BE2C (cell line): ENCODE results near the gene INPP4B.

Source experiments
- DNase-seq: peaks from one replicate; pipeline ENCODE4 v3.0.0-alpha.2; 2020
- H3K27me3 ChIP-seq: fragments of 250-450 bp; sonication (Bioruptor Pico); 2 replicates; pipeline ENCODE4 v1.5.1; 2020; ENCODE audit warnings: mild to moderate bottlenecking
- H3K36me3 ChIP-seq: fragments of 250-450 bp; sonication (Bioruptor Pico); 2 replicates; pipeline ENCODE4 v1.5.1; 2020; ENCODE audit warnings: mild to moderate bottlenecking
- H3K4me1 ChIP-seq: fragments of 250-450 bp; sonication (Bioruptor Pico); 2 replicates; pipeline ENCODE4 v1.5.1; 2020
- H3K4me3 ChIP-seq: 2 replicates; pipeline ENCODE4 v1.5.1; 2011; ENCODE audit warnings: low read depth, low read length
- H3K9me3 ChIP-seq: fragments of 250-450 bp; sonication (Bioruptor Pico); 2 replicates; pipeline ENCODE4 v1.5.1; 2020
- TF ChIP-seq, protein P1 (sequence below): IDR thresholded peaks from 2 replicates; pipeline ENCODE4 v1.5.1; 2012; ENCODE audit warnings: mild to moderate bottlenecking, low read depth, low read length

The INPP4B gene

DNA sequence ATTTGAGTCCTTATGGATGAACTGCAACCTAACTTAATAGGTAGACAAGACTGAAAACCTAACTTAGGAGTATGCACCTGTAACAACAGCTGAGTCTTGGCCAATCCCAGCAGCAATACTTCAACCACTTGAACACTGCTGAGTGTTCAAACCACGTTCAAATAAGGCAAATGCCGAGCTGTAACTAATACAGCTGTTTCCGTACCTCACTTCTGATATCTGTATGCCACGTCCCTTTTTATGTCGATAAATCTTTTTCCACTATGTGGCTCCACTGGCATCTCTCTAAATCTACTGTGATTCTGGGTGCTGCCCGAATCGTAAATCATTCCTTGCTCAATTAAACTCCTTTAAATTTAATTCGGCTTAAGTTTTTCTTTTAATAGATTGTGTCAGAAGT, 459.7 kb downstream of the INPP4B start:
- Histone ChIP-seq H3K4me1 (no peaks in the 10 kb centered on the region), H3K36me3 (no peaks in the 10 kb centered on the region), H3K4me3 (no peak overlapping the region), H3K27me3 (no peaks in the 10 kb centered on the region), H3K9me3 (no peaks in the 10 kb centered on the region)
- no peak for DNase-seq
- TF ChIP-seq, protein P1, sequence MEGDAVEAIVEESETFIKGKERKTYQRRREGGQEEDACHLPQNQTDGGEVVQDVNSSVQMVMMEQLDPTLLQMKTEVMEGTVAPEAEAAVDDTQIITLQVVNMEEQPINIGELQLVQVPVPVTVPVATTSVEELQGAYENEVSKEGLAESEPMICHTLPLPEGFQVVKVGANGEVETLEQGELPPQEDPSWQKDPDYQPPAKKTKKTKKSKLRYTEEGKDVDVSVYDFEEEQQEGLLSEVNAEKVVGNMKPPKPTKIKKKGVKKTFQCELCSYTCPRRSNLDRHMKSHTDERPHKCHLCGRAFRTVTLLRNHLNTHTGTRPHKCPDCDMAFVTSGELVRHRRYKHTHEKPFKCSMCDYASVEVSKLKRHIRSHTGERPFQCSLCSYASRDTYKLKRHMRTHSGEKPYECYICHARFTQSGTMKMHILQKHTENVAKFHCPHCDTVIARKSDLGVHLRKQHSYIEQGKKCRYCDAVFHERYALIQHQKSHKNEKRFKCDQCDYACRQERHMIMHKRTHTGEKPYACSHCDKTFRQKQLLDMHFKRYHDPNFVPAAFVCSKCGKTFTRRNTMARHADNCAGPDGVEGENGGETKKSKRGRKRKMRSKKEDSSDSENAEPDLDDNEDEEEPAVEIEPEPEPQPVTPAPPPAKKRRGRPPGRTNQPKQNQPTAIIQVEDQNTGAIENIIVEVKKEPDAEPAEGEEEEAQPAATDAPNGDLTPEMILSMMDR = no peak

DNA sequence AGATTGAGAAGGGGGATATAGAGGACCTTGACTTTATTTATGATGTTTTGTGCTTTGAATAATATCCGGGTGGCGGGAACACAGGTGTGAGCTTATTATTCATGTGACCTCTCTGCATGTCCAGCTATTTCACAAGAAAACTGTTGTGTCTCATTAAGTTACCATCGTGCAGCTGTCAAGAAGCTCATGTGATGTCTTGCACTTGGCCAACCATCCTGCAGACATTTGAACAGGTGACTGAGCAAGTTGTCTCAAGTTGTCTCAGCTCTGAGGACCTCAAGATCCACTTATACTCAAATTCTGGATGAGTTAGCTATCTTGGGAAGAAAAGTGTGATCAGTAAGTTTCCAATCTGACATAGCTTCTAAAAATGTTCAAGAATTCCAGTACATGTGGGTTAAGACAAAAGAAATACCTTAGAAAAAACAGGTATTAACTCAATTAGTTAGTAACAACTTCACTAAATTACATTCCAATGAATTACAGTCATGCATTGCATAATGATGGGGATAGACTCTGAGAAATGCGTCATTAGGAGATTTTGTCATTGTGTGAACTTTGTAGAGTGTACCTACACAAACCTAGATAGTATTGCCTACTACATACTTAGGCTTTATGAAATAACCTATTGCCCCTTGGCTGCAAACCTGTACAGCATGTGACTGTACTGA, 462.2 kb downstream of the INPP4B start:
- H3K9me3 ChIP-seq = no peaks in the 10 kb centered on the region
- no peak for DNase-seq
- no peak overlapping the region for H3K4me3 ChIP-seq
- no peaks in the 10 kb centered on the region for H3K27me3 ChIP-seq
- TF ChIP-seq, protein P1 = no peak
- no peaks in the 10 kb centered on the region for H3K36me3 ChIP-seq
- H3K4me1 ChIP-seq = no peaks in the 10 kb centered on the region

DNA sequence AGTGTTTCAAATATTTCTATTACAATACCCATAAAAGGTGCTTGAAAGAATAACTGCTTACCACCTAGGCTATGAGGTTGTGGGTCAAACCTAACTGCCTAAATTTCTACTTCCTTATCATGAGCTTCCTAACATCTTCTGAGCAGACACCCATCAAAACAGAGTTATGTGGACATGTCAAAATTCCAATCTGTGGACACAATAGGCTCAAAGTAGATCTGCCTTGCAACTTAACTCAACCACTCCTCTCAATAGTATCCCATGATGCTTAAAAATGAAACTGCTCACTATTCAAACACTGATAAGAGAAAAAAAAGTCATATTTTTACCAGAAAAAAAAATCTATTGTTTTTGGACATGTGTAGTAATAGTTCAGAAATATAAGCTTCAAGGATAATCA, 462.7 kb downstream of the INPP4B start:
- TF ChIP-seq, protein P1 = no peak

DNA sequence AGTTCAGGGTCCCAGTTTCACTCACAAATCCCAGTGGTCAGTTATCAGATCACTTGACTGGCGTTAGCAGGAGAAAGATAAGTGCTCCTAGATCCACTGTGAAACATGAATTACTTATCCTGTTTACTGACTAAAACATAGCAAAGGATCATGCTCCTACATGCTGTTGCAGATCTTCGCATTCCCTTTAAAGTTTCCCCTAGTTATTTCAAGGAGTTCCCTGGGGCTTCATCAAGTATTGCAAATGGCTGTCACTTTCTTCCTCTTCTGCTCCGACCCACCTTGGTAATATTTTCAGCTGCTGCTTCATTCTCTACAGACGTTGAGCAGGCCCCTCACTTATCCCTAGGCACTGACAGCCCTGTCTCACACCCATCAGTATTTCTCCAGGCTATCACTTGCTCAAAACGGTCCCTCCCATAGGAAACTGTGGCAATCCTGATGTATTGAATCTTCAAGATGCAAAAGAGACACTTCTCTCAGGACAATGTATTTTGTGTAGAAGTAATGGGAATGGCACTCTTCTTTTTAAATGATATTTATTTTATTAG, 466.0 kb downstream of the INPP4B start:
- TF ChIP-seq, protein P1 = no peak
- no peak overlapping the region for H3K4me3 ChIP-seq
- DNase-seq = no peak
- no peaks in the 10 kb centered on the region for H3K27me3 ChIP-seq
- H3K4me1 ChIP-seq = no peaks in the 10 kb centered on the region
- H3K9me3 ChIP-seq = no peaks in the 10 kb centered on the region
- H3K36me3 ChIP-seq = no peaks in the 10 kb centered on the region

More for the DNA sequence above, 462.7 kb downstream of the INPP4B start:
- H3K27me3 ChIP-seq = no peaks in the 10 kb centered on the region
- no peaks in the 10 kb centered on the region for H3K4me1 ChIP-seq
- H3K4me3 ChIP-seq = no peak overlapping the region
- H3K9me3 ChIP-seq = no peaks in the 10 kb centered on the region
- H3K36me3 ChIP-seq = no peaks in the 10 kb centered on the region
- no peak for DNase-seq

DNA sequence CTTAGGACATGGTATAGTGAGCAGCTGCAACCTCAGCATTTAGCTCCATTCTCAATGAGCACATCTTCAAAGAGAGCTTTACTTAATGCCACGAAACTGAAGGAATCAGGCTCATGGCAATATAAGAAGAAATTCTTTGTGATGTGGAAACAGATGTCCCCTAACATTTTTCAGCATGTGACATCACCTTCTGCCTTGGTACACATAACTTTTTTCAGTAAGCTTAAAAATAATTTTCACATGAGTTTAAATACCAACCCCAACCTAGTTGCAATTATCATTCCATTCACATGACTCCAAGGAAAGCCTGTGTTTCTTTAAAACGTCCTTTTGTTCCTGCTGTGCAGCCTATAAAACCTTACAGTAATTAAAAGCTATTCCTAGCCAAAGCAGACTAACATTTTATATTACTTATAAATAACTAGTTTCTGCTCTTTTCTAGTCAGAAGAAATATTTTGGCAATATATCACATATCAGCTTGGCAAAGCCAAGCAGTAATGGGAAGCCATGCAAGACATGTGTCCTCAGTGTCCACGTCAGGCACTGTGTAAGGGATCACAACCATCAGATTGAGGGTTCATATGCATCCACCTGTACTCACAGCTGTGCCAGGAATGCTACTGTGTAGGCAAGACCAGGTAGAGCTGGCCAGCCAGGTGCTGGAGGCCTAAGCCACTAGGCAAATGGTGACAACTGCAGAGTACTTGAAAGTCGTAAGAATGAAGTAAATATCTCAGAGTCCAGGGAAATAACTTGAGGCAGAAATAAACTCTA, 466.6 kb downstream of the INPP4B start:
- no peaks in the 10 kb centered on the region for H3K4me1 ChIP-seq
- TF ChIP-seq, protein P1 = no peak
- H3K36me3 ChIP-seq = no peaks in the 10 kb centered on the region
- H3K9me3 ChIP-seq = no peaks in the 10 kb centered on the region
- no peak overlapping the region for H3K4me3 ChIP-seq
- H3K27me3 ChIP-seq = no peaks in the 10 kb centered on the region
- DNase-seq = no peak

DNA sequence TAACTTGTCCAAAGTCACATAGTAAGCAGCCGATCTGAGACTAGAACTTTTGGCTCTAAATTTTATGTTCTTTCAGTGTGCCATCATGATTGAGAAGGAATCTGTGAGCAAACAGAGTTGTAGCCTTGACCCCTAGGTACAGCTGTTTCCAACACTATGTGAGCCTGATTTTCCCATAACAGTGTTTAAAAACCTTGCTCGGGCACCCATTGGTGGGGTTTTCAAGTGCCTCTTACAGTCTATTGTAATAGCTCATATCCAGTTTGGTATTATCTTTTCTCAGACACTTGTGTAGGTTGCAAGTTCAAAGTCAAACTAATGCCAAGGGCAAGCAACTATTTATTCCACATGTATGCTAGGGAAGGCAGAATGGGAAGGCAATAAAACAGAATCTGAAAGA, 467.9 kb downstream of the INPP4B start:
- no peak overlapping the region for H3K4me3 ChIP-seq
- no peaks in the 10 kb centered on the region for H3K9me3 ChIP-seq
- TF ChIP-seq, protein P1 = no peak
- H3K27me3 ChIP-seq = no peaks in the 10 kb centered on the region
- H3K4me1 ChIP-seq = no peaks in the 10 kb centered on the region
- DNase-seq = no peak
- H3K36me3 ChIP-seq = no peaks in the 10 kb centered on the region
